ENCODE data around the gene GRK5.
"Not testable (repeated sequence)": the region's sequence is repeated elsewhere in the genome, so short reads cannot be mapped to it uniquely, and the experiment has no call there.

The GRK5 gene

DNA sequence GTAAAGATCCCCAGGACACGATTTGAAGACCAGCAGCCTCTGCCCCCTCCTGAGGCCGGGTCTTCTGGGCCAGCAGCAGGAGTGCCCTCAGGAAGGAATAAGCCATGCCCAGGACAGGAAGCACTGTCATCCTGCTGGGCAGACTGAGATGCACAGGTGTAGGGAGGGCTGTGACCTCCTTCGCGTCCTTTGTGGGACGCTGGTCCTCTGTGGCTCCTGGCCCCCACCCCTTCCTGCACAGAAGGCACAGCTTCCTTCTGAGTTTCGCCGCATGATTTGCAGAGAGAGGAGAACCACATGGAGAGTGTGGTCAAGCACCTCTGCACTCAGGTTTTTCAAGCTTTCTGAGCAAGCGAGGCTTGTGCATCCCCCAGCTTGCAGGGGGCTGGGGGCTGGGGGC lies 222.4 kb downstream of the GRK5 start:
- TF ChIP-seq, protein P1, sequence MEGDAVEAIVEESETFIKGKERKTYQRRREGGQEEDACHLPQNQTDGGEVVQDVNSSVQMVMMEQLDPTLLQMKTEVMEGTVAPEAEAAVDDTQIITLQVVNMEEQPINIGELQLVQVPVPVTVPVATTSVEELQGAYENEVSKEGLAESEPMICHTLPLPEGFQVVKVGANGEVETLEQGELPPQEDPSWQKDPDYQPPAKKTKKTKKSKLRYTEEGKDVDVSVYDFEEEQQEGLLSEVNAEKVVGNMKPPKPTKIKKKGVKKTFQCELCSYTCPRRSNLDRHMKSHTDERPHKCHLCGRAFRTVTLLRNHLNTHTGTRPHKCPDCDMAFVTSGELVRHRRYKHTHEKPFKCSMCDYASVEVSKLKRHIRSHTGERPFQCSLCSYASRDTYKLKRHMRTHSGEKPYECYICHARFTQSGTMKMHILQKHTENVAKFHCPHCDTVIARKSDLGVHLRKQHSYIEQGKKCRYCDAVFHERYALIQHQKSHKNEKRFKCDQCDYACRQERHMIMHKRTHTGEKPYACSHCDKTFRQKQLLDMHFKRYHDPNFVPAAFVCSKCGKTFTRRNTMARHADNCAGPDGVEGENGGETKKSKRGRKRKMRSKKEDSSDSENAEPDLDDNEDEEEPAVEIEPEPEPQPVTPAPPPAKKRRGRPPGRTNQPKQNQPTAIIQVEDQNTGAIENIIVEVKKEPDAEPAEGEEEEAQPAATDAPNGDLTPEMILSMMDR (IDR thresholded peaks at IDR 0.05; ENCODE audit: low read length, missing control alignments), result no peak
- no peak overlapping the region for H3K4me3 ChIP-seq (replicated peaks; ENCODE audit: low read depth, low read length)
- no peak for DNase-seq (ENCODE audit: low read depth)

DNA sequence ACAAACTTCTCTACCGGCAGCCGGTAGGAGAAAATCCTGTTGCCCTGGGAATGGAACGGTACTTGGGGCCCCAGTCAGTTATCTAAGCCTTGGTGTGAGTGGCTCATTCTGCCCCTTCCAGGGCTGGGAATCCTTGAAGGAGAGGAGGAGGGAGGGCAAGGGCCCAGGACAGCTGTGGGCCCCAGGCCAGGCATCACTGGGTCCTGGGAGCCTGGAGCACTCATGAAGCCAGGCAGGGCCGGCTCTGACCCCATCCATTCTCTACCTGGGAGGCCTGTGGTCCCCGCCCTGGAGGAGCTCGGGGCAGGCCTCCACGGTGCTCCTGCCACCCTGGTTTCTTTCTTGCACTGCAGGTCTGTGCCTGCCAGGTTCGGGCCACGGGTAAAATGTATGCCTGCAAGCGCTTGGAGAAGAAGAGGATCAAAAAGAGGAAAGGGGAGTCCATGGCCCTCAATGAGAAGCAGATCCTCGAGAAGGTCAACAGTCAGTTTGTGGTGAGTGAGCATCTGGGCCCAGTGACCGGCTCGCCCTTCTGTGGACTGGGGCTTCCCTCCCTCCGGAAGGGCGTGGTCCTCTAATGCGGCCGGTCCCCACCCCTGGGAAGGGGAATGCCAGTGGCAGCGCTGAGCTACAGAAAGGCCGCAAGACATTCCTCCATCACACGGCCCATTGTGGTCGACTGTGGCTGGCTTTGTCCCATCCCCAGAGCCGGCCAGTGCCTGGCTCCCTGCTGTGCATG lies 223.8 kb downstream of the GRK5 start:
- TF ChIP-seq, protein P1 (IDR thresholded peaks at IDR 0.05; ENCODE audit: low read length, missing control alignments), result no peak
- no peak for DNase-seq (ENCODE audit: low read depth)
- no peak overlapping the region for H3K4me3 ChIP-seq (replicated peaks; ENCODE audit: low read depth, low read length)

DNA sequence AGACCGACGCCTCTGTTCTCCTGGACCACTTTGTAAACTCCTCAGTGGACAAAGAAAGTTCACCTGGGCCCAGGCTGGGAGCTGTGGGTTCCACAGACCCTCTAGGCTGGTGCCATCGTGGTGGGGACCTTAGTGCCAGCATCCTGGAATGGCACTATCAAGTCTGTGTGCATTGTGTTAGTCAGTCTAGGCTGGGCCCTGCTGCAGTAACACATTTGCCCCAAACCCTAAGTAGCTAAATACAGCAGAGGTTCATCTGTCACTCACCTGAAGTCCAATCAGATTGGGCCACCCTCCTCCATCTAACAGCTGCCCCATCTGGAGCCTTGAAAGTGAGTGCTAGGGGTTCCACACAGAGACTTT lies 224.4 kb downstream of the GRK5 start:
- no peak overlapping the region for H3K4me3 ChIP-seq (replicated peaks; ENCODE audit: low read depth, low read length)
- DNase-seq (ENCODE audit: low read depth), result no peak
- TF ChIP-seq, protein P1 (IDR thresholded peaks at IDR 0.05; ENCODE audit: low read length, missing control alignments), result no peak

DNA sequence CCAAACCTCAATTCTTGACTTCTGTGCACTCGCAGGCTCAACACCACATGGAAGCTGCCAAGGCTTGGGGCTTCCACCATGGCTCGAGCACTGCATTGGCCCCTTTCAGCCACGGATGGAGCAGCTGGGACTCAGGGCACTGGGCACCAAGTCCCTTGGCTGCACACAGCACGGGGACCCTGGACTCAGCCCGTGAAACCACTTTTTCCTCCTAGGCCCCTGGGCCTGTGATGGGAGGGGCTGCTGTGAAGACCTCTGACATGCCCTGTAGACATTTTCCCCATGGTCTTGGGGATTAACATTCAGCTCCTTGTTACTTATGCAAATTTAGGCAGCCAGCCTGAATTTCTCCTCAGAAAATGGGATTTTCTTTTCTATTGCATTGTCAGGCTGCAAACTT lies 227.6 kb downstream of the GRK5 start:
- H3K4me3 ChIP-seq (replicated peaks; ENCODE audit: low read depth, low read length); DNase-seq (ENCODE audit: low read depth): not testable (repeated sequence)

DNA sequence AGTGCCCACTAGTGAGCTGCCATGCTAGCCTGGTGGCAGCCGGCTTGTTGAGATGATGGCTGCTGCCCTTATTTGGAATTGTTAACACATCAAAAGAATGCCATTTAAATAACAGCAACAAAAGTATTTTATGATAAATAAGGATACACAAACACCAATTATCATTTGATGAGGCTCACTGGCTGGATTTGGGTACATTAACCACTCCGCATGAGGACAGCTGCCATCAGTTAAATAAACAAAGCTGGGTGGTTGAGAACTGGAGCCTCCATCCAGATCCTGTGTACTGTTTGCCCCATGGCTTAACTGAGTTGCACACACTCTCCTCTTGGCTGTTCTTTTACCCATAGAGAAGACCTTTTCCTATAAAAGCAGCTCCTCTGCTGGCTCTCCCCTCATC lies 231.3 kb downstream of the GRK5 start:
- TF ChIP-seq, protein P1 (IDR thresholded peaks at IDR 0.05; ENCODE audit: low read length, missing control alignments), result no peak
- no peak overlapping the region for H3K4me3 ChIP-seq (replicated peaks; ENCODE audit: low read depth, low read length)

DNA sequence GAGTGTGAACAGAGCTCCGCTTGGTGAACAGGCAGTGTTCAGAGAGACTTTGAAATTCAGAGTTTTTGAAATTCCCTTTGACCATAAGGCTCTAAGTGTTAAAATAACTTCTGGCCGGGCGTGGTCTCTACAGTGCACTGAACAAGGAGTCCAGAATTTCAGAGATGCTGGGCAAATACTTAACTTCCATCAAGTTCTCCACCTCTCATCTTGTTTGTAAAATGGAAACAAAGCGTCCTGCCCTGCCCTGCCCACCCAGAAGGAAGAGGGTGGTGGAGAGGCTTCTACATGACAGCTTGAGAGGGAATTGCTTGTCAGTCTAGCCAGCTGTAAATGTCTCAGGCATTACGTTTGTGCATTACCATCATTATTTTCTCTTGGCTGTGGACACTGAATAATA lies 232.6 kb downstream of the GRK5 start:
- H3K4me3 ChIP-seq (replicated peaks; ENCODE audit: low read depth, low read length), result no peak overlapping the region
- DNase-seq (ENCODE audit: low read depth), result no peak
- TF ChIP-seq, protein P1 (IDR thresholded peaks at IDR 0.05; ENCODE audit: low read length, missing control alignments), result no peak

More for the DNA sequence above, 231.3 kb downstream of the GRK5 start:
- no peak for DNase-seq (ENCODE audit: low read depth)

DNA sequence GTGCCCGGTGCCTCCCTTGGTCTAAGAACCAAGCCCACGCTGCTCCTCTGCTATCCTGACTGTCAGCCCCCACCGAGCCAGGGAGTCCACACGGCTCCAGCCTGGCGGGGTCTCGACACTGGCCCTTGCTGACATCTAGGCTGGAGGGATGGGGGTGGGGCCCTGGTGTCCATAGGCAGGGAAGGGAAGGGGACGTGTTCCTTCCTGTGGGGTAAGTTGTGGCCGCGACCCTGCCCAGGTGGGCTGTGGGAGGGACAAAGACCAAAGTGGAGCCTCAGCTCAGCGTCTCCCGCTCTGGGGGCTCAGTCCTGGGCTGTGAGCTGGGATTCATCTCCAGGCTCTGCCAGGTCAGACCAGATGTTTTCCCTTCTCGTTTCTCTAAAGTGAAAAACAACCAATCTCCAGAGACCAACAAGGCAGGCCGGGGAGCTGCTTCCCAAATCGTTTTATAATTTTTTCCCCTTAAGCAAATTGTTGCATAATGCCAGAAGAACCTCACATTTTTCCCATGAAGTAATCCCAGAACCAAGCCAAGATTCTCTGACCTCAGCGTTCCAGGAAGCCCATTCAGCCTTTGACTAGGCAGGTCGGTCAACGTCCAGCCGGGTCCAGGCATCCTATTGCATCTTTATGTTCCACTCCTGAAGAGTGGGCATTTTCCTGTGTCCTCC lies 233.9 kb downstream of the GRK5 start:
- peak; percentile 95 for DNase-seq (ENCODE audit: low read depth)

More for the DNA sequence above, 233.9 kb downstream of the GRK5 start:
- TF ChIP-seq, protein P1 (IDR thresholded peaks at IDR 0.05; ENCODE audit: low read length, missing control alignments), result no peak
- H3K4me3 ChIP-seq (replicated peaks; ENCODE audit: low read depth, low read length), result no peak overlapping the region

Data from fibroblast of pulmonary artery (primary cell).